ENCODE data around the gene KRT13. TPM values are rescaled to one million over a fixed set of nuclear protein-coding genes. Genes with fewer than 3 reads are reported as not detected.

Gene KRT13
- total RNA-seq, 1 donor from 2014 or later, result not detected

DNA sequence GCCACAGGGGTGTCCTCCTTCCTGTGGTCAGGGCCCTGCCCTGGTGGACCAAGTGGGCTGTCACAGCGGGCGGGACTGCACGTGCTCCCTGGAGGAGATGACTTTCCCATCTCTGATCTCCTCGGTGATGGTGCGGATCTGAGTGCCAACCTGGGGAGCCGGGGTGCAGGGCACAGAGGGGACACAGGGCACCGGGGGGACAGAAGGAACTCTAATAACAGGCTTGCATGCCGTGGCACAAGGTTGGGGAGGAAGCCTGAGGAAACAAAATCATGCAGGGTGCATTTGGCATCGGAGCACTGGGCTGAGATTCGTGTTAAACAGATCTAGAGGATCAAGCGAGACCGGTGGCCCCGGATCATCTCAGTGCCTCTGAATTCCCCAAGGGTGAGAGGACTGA, 19.1 kb downstream of the KRT13 start:
- Histone ChIP-seq H3K9me3 (ENCODE audit: control insufficient read depth in 3 of 3, low read length in 3 of 3) (no peaks in the 10 kb centered on the region), H3K4me1 (ENCODE audit: control insufficient read depth in 3 of 3, insufficient read depth in 3 of 3, low read length in 3 of 3) (no peaks in the 10 kb centered on the region), H3K9ac (ENCODE audit: low read depth in 1 of 3, low read length in 3 of 3) (no peak overlapping the region), H3K27ac (ENCODE audit: low read depth, low read length) (no peak overlapping the region), H3K27me3 (ENCODE audit: control insufficient read depth in 3 of 3, insufficient read depth in 3 of 3, low read length in 3 of 3) (peaks cover 0 to 19% (median 4%) of the 10 kb centered on the region in 3 donors), H3K36me3 (ENCODE audit: control insufficient read depth in 3 of 3, insufficient read depth in 3 of 3, low read length in 3 of 3) (no peaks in the 10 kb centered on the region), H3K4me3 (ENCODE audit: low read length in 3 of 3) (no peak overlapping the region)

DNA sequence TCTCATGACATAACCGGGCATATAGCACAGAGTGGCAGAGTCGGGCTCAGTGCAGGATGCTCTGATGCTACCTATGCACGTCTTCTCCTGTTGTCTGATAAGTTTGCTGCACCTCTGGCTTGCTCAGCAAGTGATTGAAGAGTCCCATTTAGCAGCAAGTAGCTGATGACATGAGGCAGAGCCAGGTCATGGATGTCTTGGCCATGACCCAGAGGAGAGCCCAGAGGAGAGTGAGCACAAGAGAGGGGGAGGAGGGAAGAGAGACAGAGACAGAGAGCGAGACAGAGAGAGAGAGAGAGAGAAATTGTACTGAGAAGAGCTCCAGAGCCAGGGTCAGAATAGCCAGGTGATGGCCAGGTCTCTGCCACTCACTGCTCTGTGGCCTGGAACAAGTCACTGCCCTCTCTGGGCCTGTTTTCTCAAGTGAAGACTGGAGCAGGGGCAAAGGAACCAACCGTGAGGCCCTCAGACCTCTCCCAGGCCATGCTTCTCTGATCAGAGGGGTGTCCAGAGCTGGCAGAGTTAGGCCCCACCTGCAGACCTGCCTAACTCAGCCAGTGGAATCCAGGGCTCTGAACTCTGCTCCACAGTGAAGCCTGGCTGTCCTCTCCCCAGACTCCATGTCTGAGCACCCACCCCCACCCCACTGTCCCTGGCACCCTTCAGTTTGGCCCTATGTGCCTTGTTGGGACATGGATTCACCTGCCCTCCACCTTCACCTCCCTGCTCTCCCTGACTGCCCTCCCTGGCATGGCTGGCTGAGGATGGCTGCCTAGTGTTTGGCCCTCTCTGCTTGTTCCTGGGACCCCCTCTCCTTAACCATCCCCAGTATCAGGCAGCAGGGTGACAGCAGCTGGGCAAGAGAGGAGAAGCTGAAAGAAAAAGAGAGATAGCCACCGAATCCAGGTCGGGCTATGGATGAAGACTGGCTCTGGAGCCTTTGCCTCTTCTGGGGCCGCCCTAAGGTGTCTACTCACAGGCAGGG, 20.2 kb downstream of the KRT13 start:
- Histone ChIP-seq H3K9ac (ENCODE audit: low read depth in 1 of 3, low read length in 3 of 3) (no peak overlapping the region), H3K36me3 (ENCODE audit: control insufficient read depth in 3 of 3, insufficient read depth in 3 of 3, low read length in 3 of 3) (no peaks in the 10 kb centered on the region), H3K9me3 (ENCODE audit: control insufficient read depth in 3 of 3, low read length in 3 of 3) (no peaks in the 10 kb centered on the region), H3K27me3 (ENCODE audit: control insufficient read depth in 3 of 3, insufficient read depth in 3 of 3, low read length in 3 of 3) (peaks cover 0 to 19% (median 4%) of the 10 kb centered on the region in 3 donors), H3K4me3 (ENCODE audit: low read length in 3 of 3) (no peak overlapping the region), H3K4me1 (ENCODE audit: control insufficient read depth in 3 of 3, insufficient read depth in 3 of 3, low read length in 3 of 3) (no peaks in the 10 kb centered on the region), H3K27ac (ENCODE audit: low read depth, low read length) (no peak overlapping the region)

DNA sequence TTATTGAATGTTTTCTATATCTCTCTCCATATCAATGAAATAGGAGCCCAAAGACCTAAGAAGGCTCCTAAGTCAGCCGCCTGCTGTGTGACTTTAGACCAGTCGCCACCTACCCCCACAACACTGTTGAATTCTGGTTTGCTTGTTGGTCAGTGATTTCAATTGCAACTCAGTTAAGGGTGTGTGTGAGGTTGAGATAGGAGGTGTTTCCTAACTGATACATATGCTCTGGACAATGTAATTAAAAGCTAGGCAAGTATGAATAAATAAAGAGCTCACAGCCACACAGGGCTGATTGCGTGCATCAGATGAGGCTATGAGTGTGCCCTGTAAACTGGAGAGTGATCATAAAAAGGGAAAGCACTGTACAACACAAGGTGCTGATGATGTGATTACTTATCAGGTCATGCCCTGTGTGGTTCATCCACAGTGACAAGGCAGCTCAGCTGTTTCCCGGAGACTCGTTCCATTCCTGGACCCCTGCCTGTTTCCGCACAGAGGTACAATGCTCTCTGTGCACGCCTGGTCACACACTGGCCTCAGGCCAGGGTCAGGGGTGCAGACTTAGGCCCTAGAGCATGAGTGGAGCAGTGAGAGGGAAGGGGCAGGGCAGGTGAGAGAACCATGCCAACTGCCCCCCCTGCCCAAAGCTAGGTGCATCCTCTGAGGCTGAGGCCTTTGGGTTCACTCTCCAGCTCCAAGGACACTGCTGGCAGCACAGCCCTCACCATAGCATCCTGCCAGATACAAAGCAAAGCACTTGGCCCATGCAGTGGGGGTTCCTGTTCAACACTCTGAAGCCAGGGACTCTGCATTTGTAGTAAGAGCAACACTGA, 21.2 kb downstream of the KRT13 start:
- no peaks in the 10 kb centered on the region for H3K9me3 ChIP-seq (ENCODE audit: control insufficient read depth in 3 of 3, low read length in 3 of 3)
- no peaks in the 10 kb centered on the region for H3K4me1 ChIP-seq (ENCODE audit: control insufficient read depth in 3 of 3, insufficient read depth in 3 of 3, low read length in 3 of 3)
- no peak overlapping the region for H3K9ac ChIP-seq (ENCODE audit: low read depth in 1 of 3, low read length in 3 of 3)
- H3K27ac ChIP-seq (ENCODE audit: low read depth, low read length), result no peak overlapping the region
- H3K27me3 ChIP-seq (ENCODE audit: control insufficient read depth in 3 of 3, insufficient read depth in 3 of 3, low read length in 3 of 3), result peaks cover 0 to 19% (median 4%) of the 10 kb centered on the region in 3 donors
- no peak overlapping the region for H3K4me3 ChIP-seq (ENCODE audit: low read length in 3 of 3)
- H3K36me3 ChIP-seq (ENCODE audit: control insufficient read depth in 3 of 3, insufficient read depth in 3 of 3, low read length in 3 of 3), result no peaks in the 10 kb centered on the region

DNA sequence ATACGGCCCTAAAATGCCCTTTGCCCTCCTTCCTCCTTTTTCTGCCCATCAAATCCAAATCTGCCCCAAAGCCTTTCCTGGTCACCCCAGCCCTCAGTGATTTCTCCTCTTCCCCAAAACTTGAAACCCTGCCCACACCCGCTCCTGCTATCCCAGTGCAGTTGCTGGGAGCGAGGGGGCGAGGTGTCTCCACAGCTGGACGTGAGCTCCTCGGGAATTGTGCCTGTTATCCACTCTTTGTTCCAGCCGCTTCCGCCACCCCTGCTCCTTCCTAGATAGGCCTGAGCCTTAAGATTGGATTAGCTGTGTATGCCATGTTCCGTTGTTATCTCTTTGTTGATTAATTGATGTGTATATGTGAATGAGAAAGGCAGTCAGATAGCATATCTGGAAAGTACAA, 21.9 kb downstream of the KRT13 start:
- H3K9me3 ChIP-seq (ENCODE audit: control insufficient read depth in 3 of 3, low read length in 3 of 3), result no peaks in the 10 kb centered on the region
- no peak overlapping the region for H3K27ac ChIP-seq (ENCODE audit: low read depth, low read length)
- H3K4me1 ChIP-seq (ENCODE audit: control insufficient read depth in 3 of 3, insufficient read depth in 3 of 3, low read length in 3 of 3), result no peaks in the 10 kb centered on the region
- H3K36me3 ChIP-seq (ENCODE audit: control insufficient read depth in 3 of 3, insufficient read depth in 3 of 3, low read length in 3 of 3), result no peaks in the 10 kb centered on the region
- peaks cover 0 to 17% (median under 1%) of the 10 kb centered on the region in 3 donors for H3K27me3 ChIP-seq (ENCODE audit: control insufficient read depth in 3 of 3, insufficient read depth in 3 of 3, low read length in 3 of 3)
- no peak overlapping the region for H3K9ac ChIP-seq (ENCODE audit: low read depth in 1 of 3, low read length in 3 of 3)
- H3K4me3 ChIP-seq (ENCODE audit: low read length in 3 of 3), result no peak overlapping the region

DNA sequence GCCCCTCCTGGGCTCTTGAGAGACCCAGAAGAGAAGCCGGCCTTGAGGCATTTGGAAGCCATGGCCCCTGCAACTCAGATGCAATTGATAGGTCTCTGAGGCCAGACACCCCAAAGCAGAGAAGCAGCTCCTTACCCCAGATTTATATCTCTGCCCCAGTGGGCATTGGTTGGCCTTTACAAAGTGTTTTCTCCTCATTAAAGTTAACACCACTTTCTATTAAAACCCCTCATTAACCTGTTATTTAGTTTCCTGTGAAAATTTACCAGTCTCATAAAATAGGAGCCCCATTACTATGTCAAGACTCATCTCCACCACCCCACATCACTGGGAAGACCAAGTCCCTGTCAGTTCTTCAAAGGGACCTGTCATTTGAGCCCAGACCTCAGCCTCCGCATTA, 24.4 kb downstream of the KRT13 start, which contains the start of gene KRT35:
Gene KRT35, minus strand, starts transcription at position 116 of the 400 bp plus-strand sequence. Its CDS starts 54 bp downstream, at position 62.
- Histone ChIP-seq H3K9ac (ENCODE audit: low read depth in 1 of 3, low read length in 3 of 3) (no peak within 1 kb of the TSS), H3K27ac (ENCODE audit: low read depth, low read length) (no peak within 1 kb of the TSS), H3K27me3 (ENCODE audit: control insufficient read depth in 3 of 3, insufficient read depth in 3 of 3, low read length in 3 of 3) (peaks cover 0 to 4% (median 0%) of the 10 kb centered on the region in 3 donors), H3K4me3 (ENCODE audit: low read length in 3 of 3) (no peak within 1 kb of the TSS), H3K36me3 (ENCODE audit: control insufficient read depth in 3 of 3, insufficient read depth in 3 of 3, low read length in 3 of 3) (no peaks in the 10 kb centered on the region), H3K4me1 (ENCODE audit: control insufficient read depth in 3 of 3, insufficient read depth in 3 of 3, low read length in 3 of 3) (no peaks in the 10 kb centered on the region), H3K9me3 (ENCODE audit: control insufficient read depth in 3 of 3, low read length in 3 of 3) (no peaks in the 10 kb centered on the region)

DNA sequence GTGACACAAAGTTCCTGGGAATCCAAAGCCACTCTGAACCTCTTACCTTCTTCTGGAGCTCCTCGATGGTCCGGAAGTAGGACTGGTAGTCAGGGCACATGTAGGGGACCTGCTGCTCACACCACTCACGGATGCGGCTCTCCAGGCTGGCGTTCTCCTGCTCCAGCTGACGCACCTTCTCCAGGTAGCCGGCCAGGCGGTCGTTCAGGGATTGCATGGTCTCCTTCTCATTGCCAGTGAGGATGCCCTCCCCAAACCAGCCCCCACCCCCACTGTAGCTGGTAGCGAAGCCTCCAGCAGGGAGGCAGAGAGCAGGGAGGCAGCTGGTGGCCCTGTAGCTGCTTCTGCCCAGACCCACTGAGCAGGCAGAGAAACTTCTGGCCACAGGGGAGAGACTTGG, 24.8 kb downstream of the KRT13 start:
- Histone ChIP-seq H3K36me3 (ENCODE audit: control insufficient read depth in 3 of 3, insufficient read depth in 3 of 3, low read length in 3 of 3) (no peaks in the 10 kb centered on the region), H3K27me3 (ENCODE audit: control insufficient read depth in 3 of 3, insufficient read depth in 3 of 3, low read length in 3 of 3) (peaks cover 0 to 4% (median 0%) of the 10 kb centered on the region in 3 donors), H3K27ac (ENCODE audit: low read depth, low read length) (no peak overlapping the region), H3K4me1 (ENCODE audit: control insufficient read depth in 3 of 3, insufficient read depth in 3 of 3, low read length in 3 of 3) (no peaks in the 10 kb centered on the region), H3K9me3 (ENCODE audit: control insufficient read depth in 3 of 3, low read length in 3 of 3) (no peaks in the 10 kb centered on the region), H3K4me3 (ENCODE audit: low read length in 3 of 3) (no peak overlapping the region), H3K9ac (ENCODE audit: low read depth in 1 of 3, low read length in 3 of 3) (no peak overlapping the region)

DNA sequence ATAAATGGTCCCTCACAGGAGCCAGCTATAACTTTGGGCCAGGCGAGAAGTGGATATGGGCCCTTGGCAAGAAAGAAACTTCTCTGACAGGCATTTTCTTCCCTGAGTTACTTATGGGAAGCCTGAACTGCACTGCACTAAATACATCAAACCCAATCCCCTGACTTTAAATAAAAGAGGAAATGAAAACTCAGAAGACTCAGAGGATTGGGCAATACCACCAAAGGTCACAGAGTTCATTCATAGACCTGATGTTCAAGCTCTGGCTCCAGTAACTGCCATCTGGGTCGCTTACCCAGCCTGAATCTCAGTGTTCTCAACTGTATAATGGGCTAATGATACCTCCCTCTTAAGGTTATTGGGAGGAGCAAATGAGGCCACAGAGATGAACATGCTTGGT, 25.3 kb downstream of the KRT13 start:
- Histone ChIP-seq H3K4me1 (ENCODE audit: control insufficient read depth in 3 of 3, insufficient read depth in 3 of 3, low read length in 3 of 3) (peaks cover 0 to 4% (median 3%) of the 10 kb centered on the region in 3 donors), H3K9me3 (ENCODE audit: control insufficient read depth in 3 of 3, low read length in 3 of 3) (no peaks in the 10 kb centered on the region), H3K27me3 (ENCODE audit: control insufficient read depth in 3 of 3, insufficient read depth in 3 of 3, low read length in 3 of 3) (peaks cover 0 to 4% (median 0%) of the 10 kb centered on the region in 3 donors), H3K4me3 (ENCODE audit: low read length in 3 of 3) (no peak overlapping the region), H3K36me3 (ENCODE audit: control insufficient read depth in 3 of 3, insufficient read depth in 3 of 3, low read length in 3 of 3) (no peaks in the 10 kb centered on the region), H3K27ac (ENCODE audit: low read depth, low read length) (no peak overlapping the region), H3K9ac (ENCODE audit: low read depth in 1 of 3, low read length in 3 of 3) (no peak overlapping the region)

DNA sequence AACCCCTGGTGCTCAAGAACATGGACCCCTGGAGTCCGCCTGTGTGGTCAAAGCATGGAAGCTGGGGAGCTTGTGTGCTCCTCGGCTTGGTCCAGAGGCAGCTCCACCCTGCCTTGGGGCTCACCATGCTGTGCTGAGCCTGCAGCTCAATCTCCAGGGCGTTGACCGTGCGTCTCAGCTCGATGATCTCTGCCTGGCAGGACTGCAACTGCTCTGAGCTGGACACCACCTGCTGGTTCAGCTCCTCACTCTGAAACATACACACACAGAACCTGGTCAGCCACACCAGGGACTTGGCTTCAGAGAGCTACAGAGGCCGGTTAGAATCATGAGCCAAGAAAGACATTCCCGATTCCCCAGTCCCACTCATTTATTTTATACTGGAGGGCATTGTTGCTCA, 27.2 kb downstream of the KRT13 start:
- Histone ChIP-seq H3K9ac (ENCODE audit: low read depth in 1 of 3, low read length in 3 of 3) (no peak overlapping the region), H3K27me3 (ENCODE audit: control insufficient read depth in 3 of 3, insufficient read depth in 3 of 3, low read length in 3 of 3) (no peaks in the 10 kb centered on the region), H3K36me3 (ENCODE audit: control insufficient read depth in 3 of 3, insufficient read depth in 3 of 3, low read length in 3 of 3) (no peaks in the 10 kb centered on the region), H3K4me3 (ENCODE audit: low read length in 3 of 3) (no peak overlapping the region), H3K27ac (ENCODE audit: low read depth, low read length) (no peak overlapping the region), H3K9me3 (ENCODE audit: control insufficient read depth in 3 of 3, low read length in 3 of 3) (no peaks in the 10 kb centered on the region), H3K4me1 (ENCODE audit: control insufficient read depth in 3 of 3, insufficient read depth in 3 of 3, low read length in 3 of 3) (peaks cover 0 to 11% (median 6%) of the 10 kb centered on the region in 3 donors)

DNA sequence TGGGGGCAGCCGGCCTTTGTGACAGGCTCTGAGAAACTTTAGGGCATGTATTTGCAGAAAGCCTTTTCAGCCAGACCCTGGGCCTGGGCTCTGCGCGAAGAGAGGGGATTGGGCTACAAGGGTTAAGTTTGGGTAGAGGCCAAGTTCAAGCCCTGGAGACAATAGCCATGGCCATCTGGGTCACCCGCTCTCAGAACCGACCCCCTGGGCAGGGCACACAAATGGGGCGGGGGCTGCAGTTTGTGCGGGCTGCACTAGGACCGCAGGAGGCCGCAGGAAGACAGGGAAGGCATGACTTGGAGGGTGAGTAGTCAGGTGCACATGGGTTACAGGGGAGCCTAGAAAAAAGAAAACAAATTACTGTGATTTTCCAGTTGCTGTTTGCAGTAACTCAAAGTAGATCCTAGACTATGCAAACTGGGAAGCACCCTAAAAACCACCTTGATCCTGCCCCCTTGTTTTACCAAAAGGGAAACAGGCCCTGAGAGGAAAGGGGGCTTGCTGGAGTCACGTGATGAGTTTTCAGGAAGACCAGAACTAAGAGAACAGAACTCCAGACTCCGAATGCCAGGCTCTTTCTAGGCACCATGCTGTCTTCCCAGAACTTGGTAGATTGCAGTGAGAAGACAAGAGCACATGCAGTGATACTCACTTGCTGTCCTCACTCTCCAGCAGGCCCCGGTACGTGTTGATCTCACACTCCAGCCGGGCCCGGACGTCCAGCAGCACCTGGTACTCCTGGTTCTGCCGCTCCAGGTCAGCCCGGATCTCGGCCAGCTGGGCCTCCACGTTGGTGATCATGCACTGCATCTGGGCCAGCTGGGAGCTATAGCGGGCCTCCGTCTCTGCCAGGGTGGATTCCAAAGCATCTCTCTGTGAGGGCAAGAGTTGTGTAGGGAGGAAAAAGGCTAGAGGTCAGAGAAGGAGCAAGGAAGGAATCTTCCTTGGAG, 28.3 kb downstream of the KRT13 start:
- Histone ChIP-seq H3K36me3 (ENCODE audit: control insufficient read depth in 3 of 3, insufficient read depth in 3 of 3, low read length in 3 of 3) (no peaks in the 10 kb centered on the region), H3K27ac (ENCODE audit: low read depth, low read length) (no peak overlapping the region), H3K4me3 (ENCODE audit: low read length in 3 of 3) (no peak overlapping the region), H3K27me3 (ENCODE audit: control insufficient read depth in 3 of 3, insufficient read depth in 3 of 3, low read length in 3 of 3) (no peaks in the 10 kb centered on the region), H3K9ac (ENCODE audit: low read depth in 1 of 3, low read length in 3 of 3) (no peak overlapping the region), H3K4me1 (ENCODE audit: control insufficient read depth in 3 of 3, insufficient read depth in 3 of 3, low read length in 3 of 3) (peaks cover 0 to 11% (median 6%) of the 10 kb centered on the region in 3 donors), H3K9me3 (ENCODE audit: control insufficient read depth in 3 of 3, low read length in 3 of 3) (no peaks in the 10 kb centered on the region)

Measured in skeletal muscle tissue (tissue), 4 donors.